Raji (cell line): ENCODE measurements around the gene CUZD1.

ENCODE experiments used
- POLR2A ChIP-seq: IDR thresholded peaks from 2 replicates; pipeline ENCODE4 v1.6.1; 2011; ENCODE audit warnings: low read depth, low read length, control low read depth; ENCODE audit not compliant: insufficient read depth

The CUZD1 gene

GRCh38 chr10:122845783-122846332, at the start of gene CUZD1:
Gene CUZD1 (minus strand): TSS chr10:122845857. CDS start chr10:122845843, 14 bp downstream.
- no peak for TF ChIP-seq POLR2A

GRCh38 chr10:122894261-122894944, 48.7 kb upstream of the CUZD1 start:
- TF ChIP-seq POLR2A, result no peak

- TF ChIP-seq POLR2A, result no peak
Observed at GRCh38 chr10:122884166-122884565, 38.5 kb upstream of the CUZD1 start.

- no peak for TF ChIP-seq POLR2A
Observed at GRCh38 chr10:122882766-122883165, 37.1 kb upstream of the CUZD1 start.

- TF ChIP-seq POLR2A, result no peak
Observed at GRCh38 chr10:122879339-122880273, 33.9 kb upstream of the CUZD1 start, which contains the start of gene FAM24B. Gene FAM24B (minus strand): TSS chr10:122879581. CDS start chr10:122850515, 29,066 bp downstream.

- TF ChIP-seq POLR2A, result no peak
Observed at GRCh38 chr10:122878799-122879338, 33.2 kb upstream of the CUZD1 start.

- TF ChIP-seq POLR2A, result no peak
Observed at GRCh38 chr10:122877264-122877663, 31.6 kb upstream of the CUZD1 start.

- no peak for TF ChIP-seq POLR2A
Observed at GRCh38 chr10:122876467-122876855, 30.8 kb upstream of the CUZD1 start.

GRCh38 chr10:122875843-122876466, 30.3 kb upstream of the CUZD1 start:
- TF ChIP-seq POLR2A, result no peak

GRCh38 chr10:122864901-122865300, 19.2 kb upstream of the CUZD1 start:
- no peak for TF ChIP-seq POLR2A

- no peak for TF ChIP-seq POLR2A
Observed at GRCh38 chr10:122864194-122864592, 18.5 kb upstream of the CUZD1 start.

- TF ChIP-seq POLR2A, result no peak
Observed at GRCh38 chr10:122863216-122864193, 17.8 kb upstream of the CUZD1 start.

- no peak for TF ChIP-seq POLR2A
Observed at GRCh38 chr10:122861711-122862161, 16.1 kb upstream of the CUZD1 start.

- TF ChIP-seq POLR2A, result no peak
Observed at GRCh38 chr10:122859527-122859926, 13.9 kb upstream of the CUZD1 start.
